HG03457 (cell line): ENCODE data around the gene ZDHHC1.

Experiments
- ATAC-seq: cut with Tn5 transposase; IDR thresholded peaks from one replicate; pipeline ENCODE4 v1.9.1; 2021; ENCODE audit warnings: moderate number of reproducible peaks; ENCODE audit not compliant: unreplicated experiment

ZDHHC1 gene

GRCh38 chr16:67411339-67411738, 4.9 kb downstream of the ZDHHC1 start:
- ATAC-seq, result no peak

- no peak for ATAC-seq
Observed at GRCh38 chr16:67409631-67410030, 6.6 kb downstream of the ZDHHC1 start.

- ATAC-seq, result no peak
Observed at GRCh38 chr16:67407788-67408452, 8.4 kb downstream of the ZDHHC1 start.

GRCh38 chr16:67407176-67407787, 9.0 kb downstream of the ZDHHC1 start:
- no peak for ATAC-seq

GRCh38 chr16:67406111-67406971, 9.9 kb downstream of the ZDHHC1 start:
- ATAC-seq, result no peak

- ATAC-seq, result no peak
Observed at GRCh38 chr16:67405336-67405735, 10.9 kb downstream of the ZDHHC1 start.

- ATAC-seq, result no peak
Observed at GRCh38 chr16:67404740-67405226, 11.5 kb downstream of the ZDHHC1 start.

GRCh38 chr16:67403976-67404555, 12.2 kb downstream of the ZDHHC1 start:
- ATAC-seq, result no peak

GRCh38 chr16:67400901-67401300, 15.4 kb downstream of the ZDHHC1 start:
- ATAC-seq, result no peak

- no peak for ATAC-seq
Observed at GRCh38 chr16:67399749-67400704, 16.2 kb downstream of the ZDHHC1 start.

- no peak for ATAC-seq
Observed at GRCh38 chr16:67399218-67399733, 17.0 kb downstream of the ZDHHC1 start.

- ATAC-seq, result no peak
Observed at GRCh38 chr16:67398546-67399217, 17.6 kb downstream of the ZDHHC1 start.

GRCh38 chr16:67397812-67398545, 18.3 kb downstream of the ZDHHC1 start:
- ATAC-seq, result no peak

GRCh38 chr16:67397036-67397801, 19.1 kb downstream of the ZDHHC1 start:
- no peak for ATAC-seq

- ATAC-seq, result no peak
Observed at GRCh38 chr16:67396159-67397035, 19.9 kb downstream of the ZDHHC1 start.

GRCh38 chr16:67395458-67396158, 20.7 kb downstream of the ZDHHC1 start:
- ATAC-seq, result no peak
